Measurements from ENCODE around the gene ANO9.

- no peak for TF ChIP-seq CTCF (IDR thresholded peaks at IDR 0.05)
- TF ChIP-seq POLR2A (IDR thresholded peaks at IDR 0.05) = no peak
Observed at GRCh38 chr11:451738-452137, 9.9 kb upstream of the ANO9 start.

Data from heart left ventricle (tissue), 13 donors.